ENCODE measurements around the gene SYNDIG1.

The SYNDIG1 gene

GRCh38 chr20:24470746-24471582, 1.5 kb downstream of the SYNDIG1 start:
- no peak for DNase-seq (ENCODE audit: low read depth in 1 of 2, low spot score in 1 of 2)

- DNase-seq (ENCODE audit: low read depth in 1 of 2, low spot score in 1 of 2) = no peak
These were observed 3.0 kb downstream of the SYNDIG1 start for GRCh38 chr20:24472426-24472825.

DNA sequence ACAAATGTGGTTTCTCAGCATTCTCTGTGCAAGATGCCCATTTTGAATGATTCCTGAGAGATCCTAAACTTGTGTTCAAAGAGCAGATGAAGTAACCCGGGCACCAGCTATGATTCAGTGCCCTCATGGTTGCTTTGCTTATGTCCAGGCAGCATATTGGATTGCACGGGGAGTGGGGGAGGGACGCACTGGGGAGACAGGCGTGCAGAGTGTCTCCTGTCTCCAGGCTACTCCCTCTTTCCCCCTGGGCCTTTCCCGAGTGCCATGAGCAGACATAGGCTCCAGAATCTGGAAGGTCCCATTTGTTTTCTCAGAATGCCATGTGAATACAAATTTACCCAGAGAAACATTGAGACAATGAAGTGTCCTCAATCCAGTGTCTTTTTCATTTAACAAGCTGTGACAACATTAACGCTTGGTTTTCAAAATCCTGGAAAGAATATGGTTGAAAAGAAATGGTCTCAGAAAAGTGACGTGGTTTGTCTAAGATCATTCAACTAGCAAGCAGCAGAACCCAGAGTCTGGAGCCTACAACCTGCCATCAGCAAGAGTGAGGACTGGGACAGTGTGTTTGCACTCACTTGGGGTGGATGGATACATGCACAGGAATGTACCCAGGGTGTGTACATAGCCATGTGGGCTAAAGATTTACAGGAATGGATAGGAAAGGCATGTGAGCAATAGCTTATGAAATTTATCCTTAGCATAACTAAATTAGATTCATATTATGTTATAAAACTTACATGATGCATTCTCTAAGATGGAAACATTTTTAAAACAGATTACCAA, 4.2 kb downstream of the SYNDIG1 start:
- DNase-seq (ENCODE audit: low read depth in 1 of 2, low spot score in 1 of 2) = no peak

GRCh38 chr20:24477831-24478547, 8.6 kb downstream of the SYNDIG1 start:
- no peak for DNase-seq (ENCODE audit: low read depth in 1 of 2, low spot score in 1 of 2)

- DNase-seq (ENCODE audit: low read depth in 1 of 2, low spot score in 1 of 2) = no peak
These were observed 9.2 kb downstream of the SYNDIG1 start for GRCh38 chr20:24478584-24478983.

GRCh38 chr20:24479106-24479505, 9.7 kb downstream of the SYNDIG1 start:
- DNase-seq (ENCODE audit: low read depth in 1 of 2, low spot score in 1 of 2) = no peak

DNA sequence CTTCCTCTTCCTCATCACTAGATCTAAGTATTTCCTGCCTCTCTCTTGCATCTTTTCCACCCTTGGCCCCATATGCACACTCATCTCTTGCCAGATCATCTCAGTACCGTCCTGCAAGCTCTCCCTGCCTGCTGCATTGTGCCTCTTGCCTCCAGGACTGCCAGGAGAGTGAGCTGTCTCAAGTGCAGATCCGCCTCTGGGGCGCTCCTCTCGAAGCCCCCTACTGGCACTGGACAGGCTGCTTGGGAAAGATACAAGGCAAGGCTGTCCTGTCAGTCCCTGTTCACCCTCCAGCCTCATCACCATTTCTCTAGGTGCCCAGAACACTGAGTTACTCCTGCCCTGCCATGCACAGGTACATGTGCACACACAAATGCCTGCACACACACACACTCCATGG, 10.2 kb downstream of the SYNDIG1 start:
- DNase-seq (ENCODE audit: low read depth in 1 of 2, low spot score in 1 of 2) = no peak

GRCh38 chr20:24480509-24480908, 11.1 kb downstream of the SYNDIG1 start:
- no peak for DNase-seq (ENCODE audit: low read depth in 1 of 2, low spot score in 1 of 2)

- DNase-seq (ENCODE audit: low read depth in 1 of 2, low spot score in 1 of 2) = no peak
These were observed 11.7 kb downstream of the SYNDIG1 start for GRCh38 chr20:24481173-24481572.

GRCh38 chr20:24483435-24484080, 14.1 kb downstream of the SYNDIG1 start:
- DNase-seq (ENCODE audit: low read depth in 1 of 2, low spot score in 1 of 2) = no peak

- DNase-seq (ENCODE audit: low read depth in 1 of 2, low spot score in 1 of 2) = no peak
These were observed 14.6 kb downstream of the SYNDIG1 start for GRCh38 chr20:24484081-24484450.

DNA sequence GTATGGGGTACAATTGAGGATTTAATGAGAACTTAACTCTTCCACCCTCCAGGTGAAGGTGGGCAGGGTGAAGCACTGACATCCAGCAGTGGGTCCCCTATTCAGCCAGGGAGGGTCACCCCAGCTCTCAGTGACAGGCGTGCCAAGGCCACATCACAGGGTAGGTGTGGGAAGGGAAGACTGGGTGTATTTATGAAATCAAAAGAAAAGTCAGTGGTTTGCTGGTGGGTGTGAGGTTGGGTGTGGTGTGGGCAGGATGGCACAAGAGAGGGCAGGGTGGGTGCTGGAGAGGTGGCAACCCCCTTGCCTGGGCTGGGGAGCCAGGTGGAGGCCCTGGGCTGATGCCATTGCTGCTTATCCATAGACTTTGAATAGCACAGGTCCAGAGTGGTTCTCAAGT, 16.6 kb downstream of the SYNDIG1 start:
- no peak for DNase-seq (ENCODE audit: low read depth in 1 of 2, low spot score in 1 of 2)

DNA sequence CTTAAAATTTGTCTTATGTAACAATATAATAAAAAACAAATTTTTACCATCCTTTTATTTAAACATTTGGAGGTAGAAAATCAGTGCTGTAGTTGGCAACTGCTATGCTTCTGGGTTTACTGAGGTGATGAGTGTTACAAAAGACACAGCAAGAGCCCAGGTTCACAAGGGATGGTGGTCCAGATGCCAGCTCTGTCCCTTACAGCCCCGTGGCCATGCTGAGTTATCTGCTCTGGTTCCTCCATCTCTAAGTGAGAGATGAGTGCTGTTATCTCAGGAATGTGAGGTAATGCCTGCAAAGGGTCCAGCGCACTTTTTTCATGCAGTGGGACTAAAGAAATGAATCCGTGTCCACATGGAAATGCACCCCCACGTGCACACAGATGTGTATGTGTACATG, 17.8 kb downstream of the SYNDIG1 start:
- DNase-seq (ENCODE audit: low read depth in 1 of 2, low spot score in 1 of 2) = no peak

DNA sequence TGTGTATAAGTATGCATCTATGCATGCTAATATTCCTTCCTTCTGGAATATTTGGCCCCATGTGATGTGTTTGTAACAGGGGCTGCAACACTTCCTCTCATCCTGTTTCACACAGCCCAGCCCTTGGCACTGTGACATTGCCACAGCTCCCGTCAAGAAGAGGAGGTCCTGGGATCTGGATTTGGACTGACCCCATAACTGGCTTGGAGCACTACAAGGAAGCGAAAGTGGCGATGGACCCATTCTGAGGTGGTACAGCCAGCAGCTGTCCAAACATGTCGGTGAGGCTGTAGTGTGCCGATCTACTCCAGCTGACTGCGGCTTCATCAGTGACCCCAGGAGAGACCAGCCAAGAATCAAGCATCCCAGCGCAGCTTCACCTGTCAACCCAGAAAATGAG, 18.2 kb downstream of the SYNDIG1 start:
- no peak for DNase-seq (ENCODE audit: low read depth in 1 of 2, low spot score in 1 of 2)

GRCh38 chr20:24488064-24488799, 18.8 kb downstream of the SYNDIG1 start:
- DNase-seq (ENCODE audit: low read depth in 1 of 2, low spot score in 1 of 2) = no peak

GRCh38 chr20:24488800-24489175, 19.4 kb downstream of the SYNDIG1 start:
- no peak for DNase-seq (ENCODE audit: low read depth in 1 of 2, low spot score in 1 of 2)

- DNase-seq (ENCODE audit: low read depth in 1 of 2, low spot score in 1 of 2) = no peak
These were observed 19.8 kb downstream of the SYNDIG1 start for GRCh38 chr20:24489193-24489592.

GRCh38 chr20:24489631-24490260, 20.3 kb downstream of the SYNDIG1 start:
- no peak for DNase-seq (ENCODE audit: low read depth in 1 of 2, low spot score in 1 of 2)

DNA sequence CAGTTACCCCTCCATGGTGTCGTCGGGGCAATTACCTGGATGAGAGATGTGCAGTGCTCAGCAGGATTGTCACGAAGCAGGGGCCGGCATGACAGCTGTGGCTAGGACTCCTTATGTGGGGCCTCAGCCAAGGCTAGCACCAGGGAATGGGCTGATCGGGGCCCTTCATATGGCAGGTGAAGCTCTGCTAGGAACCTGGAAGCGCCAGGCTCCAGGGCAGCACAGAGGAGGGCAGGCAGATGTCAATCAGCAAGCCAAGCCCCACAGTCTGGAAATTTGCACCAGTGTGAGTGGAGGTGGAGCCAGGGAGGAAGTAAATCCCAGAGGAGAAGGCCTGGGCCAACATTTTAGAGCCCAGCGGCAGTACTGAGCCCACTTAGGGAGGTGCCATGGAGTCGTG, 21.2 kb downstream of the SYNDIG1 start:
- no peak for DNase-seq (ENCODE audit: low read depth in 1 of 2, low spot score in 1 of 2)

DNA sequence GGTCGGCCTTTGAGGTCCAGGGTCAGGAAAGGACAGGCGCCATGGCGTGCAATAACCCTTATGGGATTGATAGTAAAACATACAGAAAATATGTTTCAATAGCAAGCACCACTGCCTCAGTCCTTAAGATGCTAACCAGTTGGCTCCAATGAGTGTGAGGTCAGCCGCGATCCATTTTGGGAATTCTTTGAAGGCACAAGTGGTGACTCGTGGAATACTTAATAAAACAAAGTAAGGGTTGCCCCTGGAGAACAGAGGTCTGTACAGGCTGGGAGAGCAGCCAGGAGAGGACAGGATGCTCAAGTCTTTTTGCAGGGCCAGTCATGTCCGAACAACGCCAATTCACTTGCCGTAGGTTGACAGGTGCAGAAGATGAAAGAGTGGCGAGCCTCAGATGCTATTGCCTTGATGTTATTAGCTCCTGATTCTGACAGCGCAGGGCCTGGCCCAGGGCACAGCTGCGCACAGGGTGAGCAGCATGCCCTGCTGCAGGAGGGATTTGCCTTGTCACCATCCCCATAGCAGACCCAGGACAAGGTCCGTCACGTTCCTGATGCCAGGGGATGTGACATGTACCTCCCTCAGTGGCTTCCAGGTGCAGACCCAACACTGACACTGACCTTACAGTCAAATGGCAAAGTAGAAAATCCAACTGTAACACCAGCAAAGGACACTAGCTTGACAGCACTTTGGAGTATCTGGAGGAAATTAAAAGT, 21.8 kb downstream of the SYNDIG1 start:
- DNase-seq (ENCODE audit: low read depth in 1 of 2, low spot score in 1 of 2) = no peak

Measured in stimulated activated CD4-positive, alpha-beta T cell treated with anti-CD3 and anti-CD28 coated beads, Interleukin-15, amount 100 ng/mL, for 1 hour (primary cell).